GM23338 (cell line): ENCODE measurements around the gene OR52E5. TPM values are rescaled to one million over a fixed set of nuclear protein-coding genes. Genes with fewer than 3 reads are reported as not detected.

Experiments used
- ATAC-seq: fragments of 200-7000 bp; cut with Tn5 transposase; 3 replicates; pipeline ENCODE4 v1.9.1; 2020
- DNase-seq: peaks from one replicate; pipeline ENCODE4 v3.0.0-alpha.2; 2015; ENCODE audit warnings: low spot score
- H2AFZ ChIP-seq: fragments of 200-600 bp; sonication (generic); 2 replicates; pipeline ENCODE4 v1.8.0; 2016; ENCODE audit warnings: antibody characterized with exemption, mild to moderate bottlenecking, moderate library complexity
- H3F3A ChIP-seq: fragments of 200-600 bp; sonication (generic); replicated peaks from 2 replicates; pipeline ENCODE4 v1.8.0; 2017; ENCODE audit warnings: antibody characterized with exemption, mixed run types, low read depth
- H3K27ac ChIP-seq: fragments of 200-600 bp; sonication (generic); 2 replicates; pipeline ENCODE4 v1.6.1; 2016; ENCODE audit warnings: low read depth
- H3K27me3 ChIP-seq: fragments of 200-600 bp; sonication (generic); 2 replicates; pipeline ENCODE4 v1.8.0; 2016; ENCODE audit warnings: mild to moderate bottlenecking, mixed run types, moderate library complexity; ENCODE audit not compliant: insufficient read depth
- H3K36me3 ChIP-seq: fragments of 200-600 bp; sonication (generic); 2 replicates; pipeline ENCODE4 v1.8.0; 2016; ENCODE audit warnings: mild to moderate bottlenecking; ENCODE audit not compliant: insufficient read depth
- H3K4me1 ChIP-seq: fragments of 200-600 bp; sonication (generic); 2 replicates; pipeline ENCODE4 v1.8.0; 2016; ENCODE audit warnings: mild to moderate bottlenecking, moderate library complexity; ENCODE audit not compliant: insufficient read depth
- H3K4me2 ChIP-seq: fragments of 200-600 bp; sonication (generic); 2 replicates; pipeline ENCODE4 v1.7.1; 2017; ENCODE audit warnings: mixed run types
- H3K4me3 ChIP-seq: fragments of 200-600 bp; sonication (generic); 2 replicates; pipeline ENCODE4 v1.6.1; 2016; ENCODE audit warnings: mixed run types
- H3K79me2 ChIP-seq: fragments of 200-600 bp; sonication (generic); replicated peaks from 2 replicates; pipeline ENCODE4 v1.8.0; 2017; ENCODE audit warnings: mild to moderate bottlenecking; ENCODE audit not compliant: insufficient read depth
- H3K9me2 ChIP-seq: fragments of 200-600 bp; sonication (generic); 2 replicates; pipeline ENCODE4 v1.8.0; 2017; ENCODE audit not compliant: insufficient read depth
- H4K20me1 ChIP-seq: fragments of 200-600 bp; sonication (generic); replicated peaks from 2 replicates; pipeline ENCODE4 v1.8.0; 2017; ENCODE audit warnings: mild to moderate bottlenecking; ENCODE audit not compliant: insufficient read depth
- H3K27ac Mint-ChIP-seq: 2 replicates; pipeline ENCODE4 v1.8.0; 2020; ENCODE audit warnings: inconsistent platforms, mild to moderate bottlenecking, moderate library complexity, mixed read lengths
- H3K27me3 Mint-ChIP-seq: 3 replicates; pipeline ENCODE4 v1.8.0; 2022; ENCODE audit warnings: low read depth, mild to moderate bottlenecking, moderate library complexity, mixed read lengths, inconsistent platforms; ENCODE audit not compliant: insufficient read depth, poor library complexity
- H3K36me3 Mint-ChIP-seq: 3 replicates; pipeline ENCODE4 v1.8.0; 2021; ENCODE audit warnings: low read depth, mild to moderate bottlenecking, inconsistent platforms, moderate library complexity, mixed read lengths
- H3K4me1 Mint-ChIP-seq: 3 replicates; pipeline ENCODE4 v1.8.0; 2020; ENCODE audit warnings: mild to moderate bottlenecking, inconsistent platforms, mixed read lengths
- H3K4me3 Mint-ChIP-seq: 3 replicates; pipeline ENCODE4 v1.8.0; 2021; ENCODE audit warnings: moderate library complexity, mild to moderate bottlenecking, inconsistent platforms, mixed read lengths
- H3K9me3 Mint-ChIP-seq: 3 replicates; pipeline ENCODE4 v1.8.0; 2020; ENCODE audit warnings: moderate library complexity, mild to moderate bottlenecking, inconsistent platforms, mixed read lengths
- CREB1 ChIP-seq: fragments of 250-450 bp; sonication (Bioruptor Pico); IDR thresholded peaks from 2 replicates; pipeline ENCODE4 v1.5.0; 2020; ENCODE audit warnings: low read depth, mild to moderate bottlenecking, moderate library complexity
- CTCF ChIP-seq, 2 experiments: fragments of 200-600 bp in 1 of 2; sonication (generic) in 1 of 2; conservative IDR thresholded peaks; 2 replicates each; pipeline versions ENCODE4 v1.5.1 to v1.6.1; 2016 to 2017; ENCODE audit warnings: antibody characterized with exemption in 2 of 2, low read depth in 2 of 2, mild to moderate bottlenecking in 2 of 2, moderate library complexity in 1 of 2
- EZH2phosphoT487 ChIP-seq: fragments of 200-600 bp; sonication (generic); IDR thresholded peaks from one replicate; pipeline ENCODE4 v1.8.1; 2018; ENCODE audit warnings: antibody characterized with exemption; ENCODE audit not compliant: unreplicated experiment
- JUNB ChIP-seq: IDR thresholded peaks from one replicate; pipeline ENCODE4 v1.6.1; 2016; ENCODE audit warnings: antibody characterized with exemption; ENCODE audit not compliant: unreplicated experiment
- NANOG ChIP-seq: IDR thresholded peaks from 2 replicates; pipeline ENCODE4 v1.6.1; 2016; ENCODE audit warnings: antibody characterized with exemption, borderline replicate concordance
- STAT1 ChIP-seq: IDR thresholded peaks from one replicate; pipeline ENCODE4 v1.6.1; 2016; ENCODE audit warnings: antibody characterized with exemption; ENCODE audit not compliant: unreplicated experiment
- ZNF114 ChIP-seq: fragments of 250-450 bp; sonication (Bioruptor Pico); IDR thresholded peaks from 2 replicates; pipeline ENCODE4 v1.5.0; 2020; ENCODE audit warnings: mild to moderate bottlenecking, moderate library complexity
- ZNF331 ChIP-seq: fragments of 250-450 bp; sonication (Bioruptor Pico); IDR thresholded peaks from 2 replicates; pipeline ENCODE4 v1.5.0; 2020; ENCODE audit warnings: low read depth, mild to moderate bottlenecking, moderate library complexity
- polyA plus RNA-seq: library from polyadenylated mRNA; unstranded; fragments of >200 nt; fragmentation: Nextera tagmentation; extraction: Ambion mirVana; gene quantifications from 2 replicates; pipeline ENCODE4 v1.2.1, GENCODE V29; 2016
- total RNA-seq: library from RNA; depleted of rRNA; stranded (reverse); fragments of >200 nt; shearing (Covaris generic); gene quantifications from 2 replicates; pipeline ENCODE4 v1.2.3, GENCODE V29; 2014
- TF ChIP-seq, protein P1 (sequence below): fragments of 250-450 bp; sonication (Bioruptor Pico); IDR thresholded peaks from 2 replicates; pipeline ENCODE4 v1.5.0; 2020; ENCODE audit warnings: mild to moderate bottlenecking, moderate library complexity

The OR52E5 gene
- total and polyA plus RNA-seq, 2 experiments from 2014 or later = not detected

DNA sequence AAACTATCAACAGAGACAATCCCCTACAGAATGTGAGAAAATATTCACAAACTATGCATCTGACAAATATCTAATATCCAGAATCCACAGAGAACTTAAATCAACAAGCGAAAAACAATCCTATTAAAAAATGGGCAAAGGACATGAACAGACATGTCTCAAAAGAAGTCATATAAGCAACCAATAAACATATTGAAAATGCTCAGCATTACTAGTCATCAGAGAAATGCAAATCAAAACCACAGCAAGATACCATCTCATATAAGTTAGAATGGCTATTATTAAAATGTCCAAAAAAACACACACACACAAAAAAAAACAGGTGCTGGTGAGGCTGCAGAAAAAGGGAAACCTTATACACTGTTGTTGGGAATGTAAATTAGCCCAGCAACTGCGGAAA, 27.2 kb upstream of the OR52E5 start (continued):
- TF ChIP-seq, protein P1, sequence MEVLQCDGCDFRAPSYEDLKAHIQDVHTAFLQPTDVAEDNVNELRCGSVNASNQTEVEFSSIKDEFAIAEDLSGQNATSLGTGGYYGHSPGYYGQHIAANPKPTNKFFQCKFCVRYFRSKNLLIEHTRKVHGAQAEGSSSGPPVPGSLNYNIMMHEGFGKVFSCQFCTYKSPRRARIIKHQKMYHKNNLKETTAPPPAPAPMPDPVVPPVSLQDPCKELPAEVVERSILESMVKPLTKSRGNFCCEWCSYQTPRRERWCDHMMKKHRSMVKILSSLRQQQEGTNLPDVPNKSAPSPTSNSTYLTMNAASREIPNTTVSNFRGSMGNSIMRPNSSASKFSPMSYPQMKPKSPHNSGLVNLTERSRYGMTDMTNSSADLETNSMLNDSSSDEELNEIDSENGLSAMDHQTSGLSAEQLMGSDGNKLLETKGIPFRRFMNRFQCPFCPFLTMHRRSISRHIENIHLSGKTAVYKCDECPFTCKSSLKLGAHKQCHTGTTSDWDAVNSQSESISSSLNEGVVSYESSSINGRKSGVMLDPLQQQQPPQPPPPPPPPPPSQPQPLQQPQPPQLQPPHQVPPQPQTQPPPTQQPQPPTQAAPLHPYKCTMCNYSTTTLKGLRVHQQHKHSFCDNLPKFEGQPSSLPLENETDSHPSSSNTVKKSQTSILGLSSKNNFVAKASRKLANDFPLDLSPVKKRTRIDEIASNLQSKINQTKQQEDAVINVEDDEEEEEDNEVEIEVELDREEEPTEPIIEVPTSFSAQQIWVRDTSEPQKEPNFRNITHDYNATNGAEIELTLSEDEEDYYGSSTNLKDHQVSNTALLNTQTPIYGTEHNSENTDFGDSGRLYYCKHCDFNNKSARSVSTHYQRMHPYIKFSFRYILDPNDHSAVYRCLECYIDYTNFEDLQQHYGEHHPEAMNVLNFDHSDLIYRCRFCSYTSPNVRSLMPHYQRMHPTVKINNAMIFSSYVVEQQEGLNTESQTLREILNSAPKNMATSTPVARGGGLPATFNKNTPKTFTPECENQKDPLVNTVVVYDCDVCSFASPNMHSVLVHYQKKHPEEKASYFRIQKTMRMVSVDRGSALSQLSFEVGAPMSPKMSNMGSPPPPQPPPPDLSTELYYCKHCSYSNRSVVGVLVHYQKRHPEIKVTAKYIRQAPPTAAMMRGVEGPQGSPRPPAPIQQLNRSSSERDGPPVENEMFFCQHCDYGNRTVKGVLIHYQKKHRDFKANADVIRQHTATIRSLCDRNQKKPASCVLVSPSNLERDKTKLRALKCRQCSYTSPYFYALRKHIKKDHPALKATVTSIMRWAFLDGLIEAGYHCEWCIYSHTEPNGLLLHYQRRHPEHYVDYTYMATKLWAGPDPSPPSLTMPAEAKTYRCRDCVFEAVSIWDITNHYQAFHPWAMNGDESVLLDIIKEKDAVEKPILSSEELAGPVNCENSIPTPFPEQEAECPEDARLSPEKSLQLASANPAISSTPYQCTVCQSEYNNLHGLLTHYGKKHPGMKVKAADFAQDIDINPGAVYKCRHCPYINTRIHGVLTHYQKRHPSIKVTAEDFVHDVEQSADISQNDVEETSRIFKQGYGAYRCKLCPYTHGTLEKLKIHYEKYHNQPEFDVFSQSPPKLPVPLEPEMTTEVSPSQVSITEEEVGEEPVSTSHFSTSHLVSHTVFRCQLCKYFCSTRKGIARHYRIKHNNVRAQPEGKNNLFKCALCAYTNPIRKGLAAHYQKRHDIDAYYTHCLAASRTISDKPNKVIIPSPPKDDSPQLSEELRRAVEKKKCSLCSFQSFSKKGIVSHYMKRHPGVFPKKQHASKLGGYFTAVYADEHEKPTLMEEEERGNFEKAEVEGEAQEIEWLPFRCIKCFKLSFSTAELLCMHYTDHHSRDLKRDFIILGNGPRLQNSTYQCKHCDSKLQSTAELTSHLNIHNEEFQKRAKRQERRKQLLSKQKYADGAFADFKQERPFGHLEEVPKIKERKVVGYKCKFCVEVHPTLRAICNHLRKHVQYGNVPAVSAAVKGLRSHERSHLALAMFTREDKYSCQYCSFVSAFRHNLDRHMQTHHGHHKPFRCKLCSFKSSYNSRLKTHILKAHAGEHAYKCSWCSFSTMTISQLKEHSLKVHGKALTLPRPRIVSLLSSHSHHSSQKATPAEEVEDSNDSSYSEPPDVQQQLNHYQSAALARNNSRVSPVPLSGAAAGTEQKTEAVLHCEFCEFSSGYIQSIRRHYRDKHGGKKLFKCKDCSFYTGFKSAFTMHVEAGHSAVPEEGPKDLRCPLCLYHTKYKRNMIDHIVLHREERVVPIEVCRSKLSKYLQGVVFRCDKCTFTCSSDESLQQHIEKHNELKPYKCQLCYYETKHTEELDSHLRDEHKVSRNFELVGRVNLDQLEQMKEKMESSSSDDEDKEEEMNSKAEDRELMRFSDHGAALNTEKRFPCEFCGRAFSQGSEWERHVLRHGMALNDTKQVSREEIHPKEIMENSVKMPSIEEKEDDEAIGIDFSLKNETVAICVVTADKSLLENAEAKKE = no peak
- TF ChIP-seq ZNF114 = no peak
- TF ChIP-seq CREB1 = no peak
- TF ChIP-seq CTCF (conservative IDR thresholded peaks at IDR 0.05; ENCODE audit: low read depth in 2 of 2) = no peak
- TF ChIP-seq ZNF331 (CRISPR knock-in tag) = no peak
- TF ChIP-seq EZH2phosphoT487 = no peak
- no peak for TF ChIP-seq JUNB
- TF ChIP-seq NANOG = no peak

GRCh38 chr11:5878564-5878963, 14.4 kb upstream of the OR52E5 start:
- no peak overlapping the region for H3K4me2 ChIP-seq
- no peaks in the 10 kb centered on the region for H3K27me3 ChIP-seq
- H3K36me3 ChIP-seq = no peaks in the 10 kb centered on the region
- no peak overlapping the region for H3K4me3 Mint-ChIP-seq
- H3K27ac Mint-ChIP-seq = no peak overlapping the region
- no peak for DNase-seq
- H3K9me3 Mint-ChIP-seq = peaks cover 4% of the 10 kb centered on the region; the same call in 2 of the 3 replicates
- no peak overlapping the region for H2AFZ ChIP-seq
- H3K79me2 ChIP-seq = no peaks in the 10 kb centered on the region
- H3K27ac ChIP-seq = no peak overlapping the region
- peaks cover 3% of the 10 kb centered on the region; the same call in 1 of the 3 replicates for H3K36me3 Mint-ChIP-seq
- no peaks in the 10 kb centered on the region for H3K4me1 Mint-ChIP-seq
- ATAC-seq = no peak
- H3F3A ChIP-seq = no peaks in the 10 kb centered on the region
- no peaks in the 10 kb centered on the region for H3K4me1 ChIP-seq
- H3K27me3 Mint-ChIP-seq = no peaks in the 10 kb centered on the region
- no peak overlapping the region for H3K4me3 ChIP-seq
- H4K20me1 ChIP-seq = no peaks in the 10 kb centered on the region
- H3K9me2 ChIP-seq = no peaks in the 10 kb centered on the region; the same call in 1 of the 2 replicates
- TF ChIP-seq STAT1 (no peak), NANOG (no peak), ZNF331 (CRISPR knock-in tag) (no peak), JUNB (no peak)
- TF ChIP-seq, protein P1 = no peak
